OCI-LY3 (cell line): ENCODE data around the gene EFR3B.

ENCODE experiments used
- H2AFZ ChIP-seq: fragments of 200-600, 300-600 bp; shearing (Covaris generic); 2 replicates; pipeline ENCODE4 v1.6.0; 2014; ENCODE audit warnings: antibody characterized with exemption, low read depth, low read length
- H3K27ac ChIP-seq: fragments of 200-600, 300-600 bp; sonication (generic); 2 replicates; pipeline ENCODE4 v1.5.1; 2014; ENCODE audit warnings: mild to moderate bottlenecking, low read length, moderate library complexity, mixed read lengths
- H3K27me3 ChIP-seq: fragments of 200-600, 300-600 bp; sonication (generic); 2 replicates; pipeline ENCODE4 v1.6.1; 2014; ENCODE audit warnings: low read depth, low read length, mixed read lengths
- H3K36me3 ChIP-seq: fragments of 200-600, 300-600 bp; sonication (generic); replicated peaks from 2 replicates; pipeline ENCODE3; 2014; ENCODE audit warnings: low read depth, low read length, mixed read lengths
- H3K4me1 ChIP-seq: fragments of 300-600, 200-600 bp; sonication (generic); 2 replicates; pipeline ENCODE4 v1.6.1; 2014; ENCODE audit warnings: low read length, mixed read lengths
- H3K4me2 ChIP-seq: fragments of 200-600, 300-600 bp; sonication (generic); 2 replicates; pipeline ENCODE4 v1.6.1; 2014; ENCODE audit warnings: low read length, mixed read lengths
- H3K4me3 ChIP-seq: fragments of 300-600, 200-600 bp; sonication (generic); 2 replicates; pipeline ENCODE4 v1.5.1; 2014; ENCODE audit warnings: antibody characterized with exemption, mild to moderate bottlenecking, low read length, moderate library complexity
- H3K79me2 ChIP-seq: fragments of 300-600, 200-600 bp; shearing (Covaris generic); 2 replicates; pipeline ENCODE4 v1.6.1; 2014; ENCODE audit warnings: mild to moderate bottlenecking, low read length, mixed read lengths
- H3K9ac ChIP-seq: fragments of 300-600, 200-600 bp; shearing (Covaris generic); 2 replicates; pipeline ENCODE4 v1.6.0; 2014; ENCODE audit warnings: mild to moderate bottlenecking, low read length, moderate library complexity
- H3K9me3 ChIP-seq: fragments of 200-600, 300-600 bp; shearing (Covaris generic); 2 replicates; pipeline ENCODE4 v1.6.1; 2014; ENCODE audit warnings: low read length, mixed read lengths; ENCODE audit not compliant: insufficient read depth
- H4K20me1 ChIP-seq: fragments of 200-600, 300-600 bp; sonication (generic); 2 replicates; pipeline ENCODE4 v1.6.1; 2016; ENCODE audit warnings: low read length, mixed read lengths; ENCODE audit not compliant: insufficient read depth
- EZH2phosphoT487 ChIP-seq: fragments of 200-600 bp; shearing (Covaris generic); IDR thresholded peaks from 2 replicates; pipeline ENCODE4 v1.6.1; 2018; ENCODE audit warnings: antibody characterized with exemption, mixed run types, low read depth
- TF ChIP-seq, protein P1 (sequence below): fragments of 200-600, 300-600 bp; sonication (generic); IDR thresholded peaks from 2 replicates; pipeline ENCODE4 v1.5.1; 2014; ENCODE audit warnings: antibody characterized with exemption, low read length, low read depth

Gene EFR3B

DNA sequence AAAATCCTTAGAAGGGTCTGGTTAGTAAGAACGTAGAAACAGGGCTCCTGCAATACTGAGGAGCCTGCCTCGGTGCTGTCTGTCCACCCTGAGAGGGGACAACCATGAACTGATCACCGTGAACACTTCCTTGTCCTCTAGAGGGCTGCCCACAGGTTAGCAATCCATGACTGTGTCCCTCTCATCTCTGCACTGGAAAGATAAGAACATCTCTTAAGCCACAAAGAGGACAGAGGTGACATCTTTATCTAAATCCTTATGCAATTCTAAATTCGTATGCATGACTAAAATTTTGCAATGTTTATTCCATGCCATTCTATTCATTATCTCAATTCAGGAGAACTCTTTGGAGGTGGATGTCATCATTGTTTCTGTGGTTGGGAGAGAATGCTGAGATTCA, 12.8 kb downstream of the EFR3B start:
- no peaks in the 10 kb centered on the region for H3K79me2 ChIP-seq
- no peaks in the 10 kb centered on the region for H3K36me3 ChIP-seq
- no peak overlapping the region for H3K27ac ChIP-seq
- H2AFZ ChIP-seq: no peak overlapping the region
- H3K9me3 ChIP-seq: no peaks in the 10 kb centered on the region
- H3K4me3 ChIP-seq: no peak overlapping the region
- TF ChIP-seq, protein P1, sequence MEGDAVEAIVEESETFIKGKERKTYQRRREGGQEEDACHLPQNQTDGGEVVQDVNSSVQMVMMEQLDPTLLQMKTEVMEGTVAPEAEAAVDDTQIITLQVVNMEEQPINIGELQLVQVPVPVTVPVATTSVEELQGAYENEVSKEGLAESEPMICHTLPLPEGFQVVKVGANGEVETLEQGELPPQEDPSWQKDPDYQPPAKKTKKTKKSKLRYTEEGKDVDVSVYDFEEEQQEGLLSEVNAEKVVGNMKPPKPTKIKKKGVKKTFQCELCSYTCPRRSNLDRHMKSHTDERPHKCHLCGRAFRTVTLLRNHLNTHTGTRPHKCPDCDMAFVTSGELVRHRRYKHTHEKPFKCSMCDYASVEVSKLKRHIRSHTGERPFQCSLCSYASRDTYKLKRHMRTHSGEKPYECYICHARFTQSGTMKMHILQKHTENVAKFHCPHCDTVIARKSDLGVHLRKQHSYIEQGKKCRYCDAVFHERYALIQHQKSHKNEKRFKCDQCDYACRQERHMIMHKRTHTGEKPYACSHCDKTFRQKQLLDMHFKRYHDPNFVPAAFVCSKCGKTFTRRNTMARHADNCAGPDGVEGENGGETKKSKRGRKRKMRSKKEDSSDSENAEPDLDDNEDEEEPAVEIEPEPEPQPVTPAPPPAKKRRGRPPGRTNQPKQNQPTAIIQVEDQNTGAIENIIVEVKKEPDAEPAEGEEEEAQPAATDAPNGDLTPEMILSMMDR: no peak
- TF ChIP-seq EZH2phosphoT487: no peak
- no peaks in the 10 kb centered on the region for H4K20me1 ChIP-seq
- H3K27me3 ChIP-seq: peaks cover 23% of the 10 kb centered on the region
- peaks cover 3% of the 10 kb centered on the region; the same call in 1 of the 2 replicates for H3K4me1 ChIP-seq
- H3K9ac ChIP-seq: no peak overlapping the region
- no peak overlapping the region for H3K4me2 ChIP-seq

DNA sequence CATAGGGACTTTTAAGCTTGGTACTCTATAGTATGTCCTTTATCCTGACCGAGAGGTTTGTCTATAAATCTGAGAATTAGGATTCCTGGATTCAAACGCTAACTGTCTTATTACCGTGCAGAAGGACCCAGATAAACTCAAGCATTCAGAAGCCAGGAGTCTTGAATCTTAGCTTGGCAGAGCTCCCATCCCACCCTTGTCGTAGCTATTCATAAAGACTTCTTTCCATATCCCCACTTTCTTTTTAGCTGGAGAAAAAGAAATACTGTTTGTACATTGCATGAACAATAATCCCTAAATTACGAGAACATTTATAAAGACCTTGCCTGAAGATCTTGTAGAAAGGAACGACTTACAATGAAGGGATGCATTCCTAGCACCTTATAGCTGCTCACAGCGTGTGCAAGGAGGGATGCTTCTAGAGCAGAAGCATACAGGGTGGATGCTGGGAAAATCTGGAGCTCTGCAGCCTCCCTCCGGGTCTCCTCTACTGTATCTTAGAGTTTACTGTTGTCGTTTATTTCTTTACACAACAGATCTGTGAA, 13.6 kb downstream of the EFR3B start:
- peaks cover 19% of the 10 kb centered on the region for H3K27me3 ChIP-seq
- H3K4me1 ChIP-seq: no peaks in the 10 kb centered on the region
- H2AFZ ChIP-seq: no peak overlapping the region
- no peaks in the 10 kb centered on the region for H3K79me2 ChIP-seq
- H3K9me3 ChIP-seq: no peaks in the 10 kb centered on the region
- no peak for TF ChIP-seq EZH2phosphoT487
- TF ChIP-seq, protein P1: no peak
- H3K36me3 ChIP-seq: no peaks in the 10 kb centered on the region
- H3K27ac ChIP-seq: no peak overlapping the region
- H4K20me1 ChIP-seq: no peaks in the 10 kb centered on the region
- no peak overlapping the region for H3K4me3 ChIP-seq
- no peak overlapping the region for H3K4me2 ChIP-seq
- no peak overlapping the region for H3K9ac ChIP-seq

DNA sequence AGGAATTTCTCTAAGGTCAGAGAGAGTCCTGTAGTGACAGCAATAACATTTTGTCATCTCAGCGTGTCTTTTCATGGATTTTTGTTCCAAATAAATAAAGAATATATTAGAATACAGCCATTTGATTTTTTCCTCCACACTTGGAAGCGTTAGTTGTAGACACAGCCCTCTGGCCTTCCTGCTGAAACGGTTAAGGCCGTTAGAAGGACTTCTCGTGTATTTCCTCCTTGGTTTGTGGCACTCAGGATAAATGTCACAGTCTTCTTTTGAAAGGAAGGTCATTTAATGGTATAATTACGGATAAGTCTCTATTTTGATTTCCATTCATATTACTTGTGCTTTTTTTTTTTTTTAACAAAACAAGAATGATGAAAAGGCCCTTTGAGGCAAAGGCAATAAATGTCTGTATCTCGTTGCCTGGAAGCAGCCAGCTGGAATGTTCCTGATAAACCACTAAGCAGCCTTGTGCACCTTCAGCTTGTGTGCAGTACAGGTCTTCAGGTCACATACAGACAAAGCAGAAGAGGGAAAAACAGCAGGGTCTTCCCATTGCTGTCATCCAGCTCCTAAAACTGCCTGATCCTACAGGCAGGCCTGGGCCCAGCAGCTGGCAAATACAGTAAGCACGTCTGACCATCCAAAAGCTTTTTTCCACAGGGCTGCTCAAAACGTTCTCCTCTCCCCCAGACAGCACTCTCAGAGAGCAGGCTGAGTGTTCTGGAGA, 14.4 kb downstream of the EFR3B start:
- Histone ChIP-seq H3K4me3 (no peak overlapping the region), H3K79me2 (no peaks in the 10 kb centered on the region), H3K36me3 (no peaks in the 10 kb centered on the region), H3K27ac (no peak overlapping the region), H3K9ac (no peak overlapping the region), H2AFZ (no peak overlapping the region), H3K27me3 (peaks cover 17% of the 10 kb centered on the region), H3K4me2 (no peak overlapping the region), H4K20me1 (no peaks in the 10 kb centered on the region), H3K4me1 (no peaks in the 10 kb centered on the region), H3K9me3 (no peaks in the 10 kb centered on the region)
- TF ChIP-seq, protein P1: no peak
- no peak for TF ChIP-seq EZH2phosphoT487

DNA sequence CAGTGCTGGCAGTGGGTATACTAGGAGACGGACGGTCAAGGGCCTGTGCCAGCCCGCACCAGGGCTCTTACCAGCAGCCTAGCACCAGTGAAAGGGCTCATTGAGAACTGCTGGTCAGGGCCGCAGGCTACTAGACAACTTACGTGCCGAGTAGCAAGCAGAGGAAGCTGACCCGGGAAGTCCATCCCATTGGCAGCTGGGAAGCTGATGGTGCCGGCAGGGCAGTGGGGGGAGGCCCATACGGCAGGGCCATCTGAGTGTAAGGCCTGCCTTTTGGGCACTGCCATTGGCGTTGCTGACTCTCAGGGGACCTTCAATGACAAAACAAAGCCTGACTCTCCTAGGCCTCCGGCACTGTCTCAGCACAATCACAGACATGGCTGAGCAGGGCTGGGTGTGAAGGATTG, 20.6 kb downstream of the EFR3B start:
- Histone ChIP-seq H3K4me3 (no peak overlapping the region), H3K4me1 (peaks cover 15% of the 10 kb centered on the region)

More for the DNA sequence above, 20.6 kb downstream of the EFR3B start:
- no peak overlapping the region for H3K4me2 ChIP-seq
- H3K27me3 ChIP-seq: peaks cover 4% of the 10 kb centered on the region; the same call in 1 of the 2 replicates
- TF ChIP-seq EZH2phosphoT487: no peak
- TF ChIP-seq, protein P1: no peak
- no peak overlapping the region for H3K27ac ChIP-seq
- H4K20me1 ChIP-seq: no peaks in the 10 kb centered on the region
- no peaks in the 10 kb centered on the region for H3K79me2 ChIP-seq
- no peaks in the 10 kb centered on the region for H3K36me3 ChIP-seq
- H3K9ac ChIP-seq: no peak overlapping the region
- H3K9me3 ChIP-seq: no peaks in the 10 kb centered on the region
- no peak overlapping the region for H2AFZ ChIP-seq
